ENCODE results near the gene PYROXD2. TPM values are rescaled to one million over a fixed set of nuclear protein-coding genes. Genes with fewer than 3 reads are reported as not detected.

Gene PYROXD2
- total RNA-seq, 2 experiments from 2014 or later: 4.7 to 5.3 TPM

- Mint-ChIP-seq H3K4me3 (no peak overlapping the region), H3K9me3 (no peaks in the 10 kb centered on the region), H3K36me3 (peaks cover 3% of the 10 kb centered on the region), H3K27me3 (no peaks in the 10 kb centered on the region), H3K4me1 (ENCODE audit: low read depth) (peaks cover 16% of the 10 kb centered on the region), H3K27ac (no peak overlapping the region)
- ChIA-PET CTCF (no interaction called here), POLR2A (no interaction called here)
- no peak for DNase-seq
- intact Hi-C loops (cut with micrococcal nuclease): no loop called here
These were observed 3.9 kb upstream of the PYROXD2 start for GRCh38 chr10:98418665-98419468.

DNA sequence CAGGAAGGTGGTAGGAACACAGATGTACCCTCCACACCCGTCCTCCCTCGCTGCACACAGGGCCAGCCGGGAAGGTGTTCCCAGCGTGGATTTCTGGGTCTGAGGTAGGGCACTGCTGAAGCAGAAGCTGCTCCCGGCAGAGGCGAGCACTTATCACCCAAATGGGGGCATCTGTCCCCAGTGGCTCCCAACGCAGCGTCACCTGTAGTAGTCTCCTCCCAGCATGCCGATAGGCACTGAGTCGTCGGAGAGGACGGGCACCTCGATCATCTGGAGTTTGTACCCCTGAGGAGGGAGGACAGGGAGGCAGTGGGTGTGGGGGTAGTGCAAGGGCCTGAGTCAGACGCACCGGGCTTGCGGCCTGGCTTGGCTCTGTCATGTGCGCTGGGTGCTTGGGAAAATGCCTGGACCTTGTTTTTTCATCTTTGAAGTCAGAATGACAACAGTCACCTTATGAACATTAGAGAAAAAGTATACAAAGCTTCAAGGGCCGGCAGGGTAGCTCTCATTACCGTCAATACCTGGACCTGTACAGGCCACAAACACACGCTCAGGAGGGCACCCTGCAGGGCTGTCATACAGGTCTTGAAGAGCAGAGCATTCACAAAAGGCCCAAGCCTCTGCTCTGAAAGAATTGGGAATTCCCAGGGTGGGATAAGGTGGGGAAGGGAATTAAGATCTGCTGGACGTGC, 3.1 kb upstream of the PYROXD2 start:
- H3K27ac Mint-ChIP-seq: no peak overlapping the region
- intact Hi-C loops (cut with micrococcal nuclease): no loop called here
- H3K4me3 Mint-ChIP-seq: no peak overlapping the region
- POLR2A ChIA-PET: no interaction called here
- DNase-seq: no peak
- peaks cover 16% of the 10 kb centered on the region for H3K4me1 Mint-ChIP-seq (ENCODE audit: low read depth)
- H3K9me3 Mint-ChIP-seq: no peaks in the 10 kb centered on the region
- no peaks in the 10 kb centered on the region for H3K27me3 Mint-ChIP-seq
- CTCF ChIA-PET: no interaction called here
- peaks cover 3% of the 10 kb centered on the region for H3K36me3 Mint-ChIP-seq

- H3K4me1 Mint-ChIP-seq (ENCODE audit: low read depth): peaks cover 18% of the 10 kb centered on the region
- no peaks in the 10 kb centered on the region for H3K9me3 Mint-ChIP-seq
- no peak for DNase-seq
- no peak overlapping the region for H3K27ac Mint-ChIP-seq
- ChIA-PET CTCF (no interaction called here), POLR2A (no interaction called here)
- intact Hi-C loops (cut with micrococcal nuclease): no loop called here
- H3K4me3 Mint-ChIP-seq: no peak overlapping the region
- peaks cover 2% of the 10 kb centered on the region for H3K36me3 Mint-ChIP-seq
- H3K27me3 Mint-ChIP-seq: no peaks in the 10 kb centered on the region
These were observed 2.5 kb upstream of the PYROXD2 start for GRCh38 chr10:98417481-98417959.

- H3K4me3 Mint-ChIP-seq: no peak overlapping the region
- DNase-seq: no peak
- intact Hi-C loops (cut with micrococcal nuclease): no loop called here
- POLR2A ChIA-PET: no interaction called here
- CTCF ChIA-PET: no interaction called here
- peaks cover 2% of the 10 kb centered on the region for H3K36me3 Mint-ChIP-seq
- no peaks in the 10 kb centered on the region for H3K27me3 Mint-ChIP-seq
- no peaks in the 10 kb centered on the region for H3K9me3 Mint-ChIP-seq
- peaks cover 19% of the 10 kb centered on the region for H3K4me1 Mint-ChIP-seq (ENCODE audit: low read depth)
- H3K27ac Mint-ChIP-seq: no peak overlapping the region
These were observed 1.8 kb upstream of the PYROXD2 start for GRCh38 chr10:98416606-98417388.

- intact Hi-C loops (cut with micrococcal nuclease): no loop called here
- no peak for DNase-seq
- ChIA-PET POLR2A (no interaction called here), CTCF (interaction anchor here (2.2 kb wide), 1 partner anchor 10 kb away, joined by 11 read pairs; no protein-coding TSS in a partner anchor)
- no peak overlapping the region for H3K4me3 Mint-ChIP-seq
- H3K36me3 Mint-ChIP-seq: no peaks in the 10 kb centered on the region
- H3K27me3 Mint-ChIP-seq: no peaks in the 10 kb centered on the region
- peak overlapping the region; percentile 83 for H3K27ac Mint-ChIP-seq
- peaks cover 19% of the 10 kb centered on the region for H3K4me1 Mint-ChIP-seq (ENCODE audit: low read depth)
- H3K9me3 Mint-ChIP-seq: no peaks in the 10 kb centered on the region
These were observed 743 bp upstream of the PYROXD2 start for GRCh38 chr10:98415731-98416119.

GRCh38 chr10:98414578-98414931, 427 bp downstream of the PYROXD2 start:
- POLR2A ChIA-PET: no interaction called here

DNA sequence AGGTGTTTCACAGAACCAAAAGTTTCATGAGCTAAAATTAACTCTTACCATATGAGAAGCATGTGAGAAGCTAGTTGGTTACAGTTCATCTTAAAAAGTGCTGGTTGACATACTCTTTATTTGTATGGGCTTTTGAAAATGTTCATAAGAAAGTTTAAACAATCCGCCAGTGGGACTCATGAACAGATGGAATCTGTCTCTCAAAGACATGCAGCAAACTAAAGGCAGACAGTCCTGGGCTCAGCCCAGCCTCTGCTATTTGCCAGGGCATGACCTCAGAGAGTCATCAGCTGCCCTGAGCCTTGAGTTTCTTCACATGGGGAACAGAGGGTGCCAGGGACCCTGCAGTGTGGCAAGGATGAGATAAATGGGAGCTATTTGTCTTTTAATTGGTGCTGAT, 3.2 kb downstream of the PYROXD2 start:
- intact Hi-C loops (cut with micrococcal nuclease): loop anchor here (5.0 kb wide), 1 partner anchor 36 kb away; the partner anchor contains the start of gene HPS1
- peaks cover 19% of the 10 kb centered on the region for H3K4me1 Mint-ChIP-seq (ENCODE audit: low read depth)
- H3K27ac Mint-ChIP-seq: no peak overlapping the region
- no peak overlapping the region for H3K4me3 Mint-ChIP-seq
- no peaks in the 10 kb centered on the region for H3K36me3 Mint-ChIP-seq
- ChIA-PET CTCF (interaction anchor here (0.7 to 1.2 kb wide), 2 partner anchors 14 to 1434 kb away, joined by 3 read pairs; no protein-coding TSS in a partner anchor), POLR2A (no interaction called here)
- no peaks in the 10 kb centered on the region for H3K9me3 Mint-ChIP-seq
- no peaks in the 10 kb centered on the region for H3K27me3 Mint-ChIP-seq
- no peak for DNase-seq

More at GRCh38 chr10:98414578-98414931, 427 bp downstream of the PYROXD2 start:
- H3K9me3 Mint-ChIP-seq: no peaks in the 10 kb centered on the region
- peak; percentile 25 for DNase-seq
- H3K4me3 Mint-ChIP-seq: peak overlapping the region; percentile 79
- intact Hi-C loops (cut with micrococcal nuclease): loop anchor here (5.0 kb wide), 1 partner anchor 33 kb away; the partner anchor contains the start of gene HPS1
- H3K36me3 Mint-ChIP-seq: no peaks in the 10 kb centered on the region
- peaks cover 19% of the 10 kb centered on the region for H3K4me1 Mint-ChIP-seq (ENCODE audit: low read depth)
- H3K27me3 Mint-ChIP-seq: no peaks in the 10 kb centered on the region
- peak overlapping the region; percentile 83 for H3K27ac Mint-ChIP-seq
- CTCF ChIA-PET: interaction anchor here (0.7 to 2.2 kb wide), 2 partner anchors 11 to 12 kb away, joined by 3 to 11 read pairs; no protein-coding TSS in a partner anchor

DNA sequence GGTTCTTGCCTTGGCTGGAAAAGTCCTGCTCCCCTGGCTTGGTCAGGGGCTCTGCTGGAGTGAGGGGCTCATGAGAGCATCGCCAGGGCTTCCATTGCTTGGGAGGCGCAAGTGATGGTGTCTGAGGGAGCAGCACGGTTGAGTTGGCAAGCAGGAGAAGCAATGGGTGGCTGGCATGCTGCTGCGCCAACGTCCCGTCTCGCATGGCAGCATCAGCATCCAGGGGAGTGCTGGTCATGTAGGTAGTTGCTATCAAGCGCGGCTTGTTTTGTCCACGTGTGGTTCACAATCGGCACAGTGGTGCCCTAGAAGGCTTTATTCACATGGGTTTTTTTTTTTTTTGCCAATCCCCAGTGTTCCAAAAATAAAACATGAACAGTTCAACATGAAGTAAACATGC, 3.8 kb downstream of the PYROXD2 start:
- ChIA-PET CTCF (interaction anchor here (0.7 to 1.2 kb wide), 2 partner anchors 13 to 1435 kb away, joined by 3 read pairs; no protein-coding TSS in a partner anchor), POLR2A (no interaction called here)
- Mint-ChIP-seq H3K27ac (no peak overlapping the region), H3K9me3 (no peaks in the 10 kb centered on the region), H3K27me3 (no peaks in the 10 kb centered on the region), H3K4me3 (no peak overlapping the region), H3K4me1 (ENCODE audit: low read depth) (peaks cover 19% of the 10 kb centered on the region), H3K36me3 (no peaks in the 10 kb centered on the region)
- no peak for DNase-seq
- intact Hi-C loops (cut with micrococcal nuclease): loop anchor here (5.0 kb wide), 1 partner anchor 36 kb away; the partner anchor contains the start of gene HPS1

GRCh38 chr10:98410759-98411158, 4.2 kb downstream of the PYROXD2 start:
- Mint-ChIP-seq H3K4me1 (ENCODE audit: low read depth) (peaks cover 19% of the 10 kb centered on the region), H3K36me3 (no peaks in the 10 kb centered on the region), H3K4me3 (no peak overlapping the region), H3K27me3 (no peaks in the 10 kb centered on the region), H3K27ac (no peak overlapping the region), H3K9me3 (no peaks in the 10 kb centered on the region)
- no peak for DNase-seq
- CTCF ChIA-PET: no interaction called here
- POLR2A ChIA-PET: no interaction called here
- intact Hi-C loops (cut with micrococcal nuclease): loop anchor here (5.0 kb wide), 1 partner anchor 37 kb away; the partner anchor contains the start of gene HPS1

DNA sequence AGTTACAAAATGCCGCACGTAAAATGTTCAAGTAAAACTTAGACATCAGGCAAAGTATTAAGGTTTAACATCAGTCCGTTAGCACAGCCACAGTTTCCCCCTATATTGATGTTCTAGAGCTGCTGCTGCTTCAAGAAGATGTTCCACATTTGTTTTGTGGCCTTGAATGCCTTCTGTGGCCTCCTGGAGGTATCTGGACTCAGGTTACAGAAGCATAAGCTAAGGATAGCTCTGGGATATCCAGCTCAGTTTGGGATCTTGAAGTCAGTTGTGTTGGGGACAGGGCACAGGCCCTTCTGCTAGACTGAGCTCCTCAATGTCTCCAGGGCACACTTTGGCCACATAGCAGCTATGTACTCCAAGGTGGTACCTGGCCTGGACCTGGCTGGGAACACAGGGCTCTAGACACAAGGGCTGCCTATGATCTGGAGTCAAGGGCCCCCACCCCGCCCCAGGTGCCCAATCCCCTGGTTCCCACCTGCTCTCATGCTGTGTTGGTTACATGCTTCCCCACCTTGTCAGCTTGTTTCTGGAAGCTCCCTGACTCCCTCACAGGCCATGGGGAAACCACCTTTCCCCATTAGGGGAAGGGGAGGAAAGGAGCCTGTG, 4.7 kb downstream of the PYROXD2 start:
- no peak for DNase-seq
- intact Hi-C loops (cut with micrococcal nuclease): loop anchor here (5.0 kb wide), 1 partner anchor 37 kb away; the partner anchor contains the start of gene HPS1
- ChIA-PET POLR2A (no interaction called here), CTCF (no interaction called here)
- Mint-ChIP-seq H3K4me3 (no peak overlapping the region), H3K27me3 (no peaks in the 10 kb centered on the region), H3K36me3 (no peaks in the 10 kb centered on the region), H3K9me3 (no peaks in the 10 kb centered on the region), H3K4me1 (ENCODE audit: low read depth) (peaks cover 16% of the 10 kb centered on the region), H3K27ac (no peak overlapping the region)

DNA sequence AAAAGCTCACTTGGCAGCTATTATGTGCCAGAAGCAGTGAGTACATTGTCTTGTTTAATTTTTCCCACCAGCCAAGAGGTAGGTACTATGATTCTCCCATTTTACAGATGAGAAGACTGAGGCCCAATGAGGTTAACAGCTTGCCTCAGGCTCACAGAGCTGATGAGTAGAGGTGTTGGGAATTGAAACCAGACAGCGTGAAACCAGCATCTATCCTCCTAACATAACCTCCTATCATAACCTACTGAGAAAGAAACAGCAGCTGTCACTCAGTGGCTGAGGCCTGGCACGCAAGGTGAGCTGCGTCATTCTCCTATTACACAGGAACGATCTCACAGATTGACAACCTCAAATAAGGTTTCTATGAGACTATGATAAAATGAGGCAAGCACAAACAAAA, 6.2 kb downstream of the PYROXD2 start:
- intact Hi-C loops (cut with micrococcal nuclease): no loop called here
- Mint-ChIP-seq H3K27me3 (no peaks in the 10 kb centered on the region), H3K36me3 (no peaks in the 10 kb centered on the region), H3K9me3 (no peaks in the 10 kb centered on the region), H3K4me1 (ENCODE audit: low read depth) (peaks cover 15% of the 10 kb centered on the region), H3K4me3 (no peak overlapping the region), H3K27ac (no peak overlapping the region)
- DNase-seq: no peak
- CTCF ChIA-PET: interaction anchor here (1.0 kb wide), 1 partner anchor 16 kb away, joined by 6 read pairs; no protein-coding TSS in a partner anchor
- POLR2A ChIA-PET: no interaction called here
